CD4-positive, alpha-beta T cell (primary cell): Measurements from ENCODE around the gene FNBP1. TPM values are rescaled to one million over a fixed set of nuclear protein-coding genes. Genes with fewer than 3 reads are reported as not detected.

Source experiments
- ATAC-seq: fragments of 200-7000 bp; cut with Tn5 transposase; one replicate; pipeline ENCODE4 v1.10.0; 2022; ENCODE audit warnings: mild to moderate bottlenecking; ENCODE audit not compliant: poor library complexity
- CTCF ChIA-PET: fragments of 350-600 bp; sonication (Branson Sonifier 250); formaldehyde crosslinking; loops from one replicate; lab custom pipeline; 2021; ENCODE audit warnings: antibody characterized with exemption, inconsistent platforms; lab: Charles Lee
- POLR2A ChIA-PET: fragments of 350-600 bp; sonication (Branson Sonifier 250); formaldehyde crosslinking; loops from one replicate; lab custom pipeline; 2021; ENCODE audit warnings: antibody characterized with exemption, inconsistent platforms; lab: Charles Lee
- DNase-seq, 14 experiments: peaks; one replicate each; pipeline ENCODE4 v3.0.0-alpha.2; 2013 to 2020; ENCODE audit warnings: mixed read lengths in 2 of 14
- H3K27ac ChIP-seq, 2 donors: one replicate each; pipeline versions ENCODE4 v1.5.1 to v1.7.0; 2013; ENCODE audit warnings: low read length in 2 of 2, low read depth in 1 of 2, mild to moderate bottlenecking in 1 of 2
- H3K27me3 ChIP-seq, 2 experiments: 1 replicate in 1 of 2; 2 replicates in 1 of 2; pipeline versions ENCODE4 v1.6.1 to v1.7.0; 2013; ENCODE audit warnings: low read length in 2 of 2, control low read depth in 1 of 2, mild to moderate bottlenecking in 1 of 2, moderate library complexity in 1 of 2; ENCODE audit not compliant: insufficient read depth in 2 of 2, control insufficient read depth in 1 of 2
- H3K36me3 ChIP-seq: one replicate; pipeline ENCODE4 v1.6.1; 2013; ENCODE audit warnings: low read length, control low read depth; ENCODE audit not compliant: insufficient read depth
- H3K4me1 ChIP-seq: one replicate; pipeline ENCODE4 v1.6.1; 2013; ENCODE audit warnings: low read length, control low read depth; ENCODE audit not compliant: insufficient read depth
- H3K4me3 ChIP-seq: one replicate; pipeline ENCODE4 v1.5.1; 2013; ENCODE audit warnings: mild to moderate bottlenecking, low read length, moderate library complexity
- H3K9me3 ChIP-seq, 2 experiments: 1 replicate in 1 of 2; 2 replicates in 1 of 2; pipeline versions ENCODE4 v1.6.1 to v1.7.0; 2013; ENCODE audit warnings: low read length in 2 of 2, mild to moderate bottlenecking in 2 of 2, control low read depth in 1 of 2, moderate library complexity in 1 of 2; ENCODE audit not compliant: control insufficient read depth in 1 of 2, insufficient read depth in 1 of 2
- H3K27ac Mint-ChIP-seq: one replicate; pipeline ENCODE4 v1.8.0; 2020; ENCODE audit warnings: mixed read lengths
- H3K27me3 Mint-ChIP-seq: one replicate; pipeline ENCODE4 v1.8.0; 2021; ENCODE audit warnings: mixed read lengths
- H3K36me3 Mint-ChIP-seq: one replicate; pipeline ENCODE4 v1.8.0; 2021; ENCODE audit warnings: low read depth, mixed read lengths
- H3K4me1 Mint-ChIP-seq: one replicate; pipeline ENCODE4 v1.8.0; 2021; ENCODE audit warnings: low read depth, mixed read lengths
- H3K4me3 Mint-ChIP-seq: one replicate; pipeline ENCODE4 v1.8.0; 2020; ENCODE audit warnings: mild to moderate bottlenecking, mixed read lengths
- H3K9me3 Mint-ChIP-seq: one replicate; pipeline ENCODE4 v1.8.0; 2020; ENCODE audit warnings: mixed read lengths
- intact Hi-C, 2 experiments: fragments of 100-400 bp; cut with DNase I in 1 of 2; cut with micrococcal nuclease in 1 of 2; formaldehyde crosslinking; loops; one replicate each; pipeline versions ENCODE4 v1.15.1 to v1.9.0; 2023 to 2025; cut with DNase I, micrococcal nuclease
- total RNA-seq, 174 experiments: library from RNA in 2 of 174; stranded (reverse) in 2 of 174; gene quantifications; one replicate each; pipeline ENCODE4 v1.2.3 and lab custom pipeline; 2021 to 2026
- TF ChIP-seq, protein P1 (sequence below): fragments of 200-600 bp; IDR thresholded peaks from one replicate; pipeline ENCODE4 v1.8.0; 2022; ENCODE audit warnings: antibody characterized with exemption, mild to moderate bottlenecking

Gene FNBP1
- total RNA-seq, 2 experiments from 2014 or later = 166 to 181 TPM

DNA sequence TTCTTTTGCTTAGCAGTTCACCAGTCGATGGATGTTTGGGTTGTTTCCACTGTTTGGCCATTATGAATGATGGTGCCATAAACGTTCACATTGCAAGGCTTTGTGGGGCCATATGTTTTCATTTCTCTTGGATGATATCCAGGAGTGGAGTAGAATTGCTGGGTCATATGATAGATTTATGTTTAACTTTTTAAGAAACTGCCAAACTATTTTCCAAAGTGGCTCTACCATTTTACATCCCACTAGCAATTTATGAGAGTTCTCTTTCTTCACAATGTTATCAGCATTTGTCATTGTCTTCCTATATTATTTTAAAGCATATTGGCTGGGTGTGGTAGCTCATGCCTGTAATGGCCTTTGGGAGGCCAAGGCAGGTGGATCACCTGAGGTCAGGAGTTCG lies 15.9 kb upstream of the FNBP1 start:
- CTCF ChIA-PET = no interaction called here
- peaks cover 24% of the 10 kb centered on the region for H3K36me3 Mint-ChIP-seq

DNA sequence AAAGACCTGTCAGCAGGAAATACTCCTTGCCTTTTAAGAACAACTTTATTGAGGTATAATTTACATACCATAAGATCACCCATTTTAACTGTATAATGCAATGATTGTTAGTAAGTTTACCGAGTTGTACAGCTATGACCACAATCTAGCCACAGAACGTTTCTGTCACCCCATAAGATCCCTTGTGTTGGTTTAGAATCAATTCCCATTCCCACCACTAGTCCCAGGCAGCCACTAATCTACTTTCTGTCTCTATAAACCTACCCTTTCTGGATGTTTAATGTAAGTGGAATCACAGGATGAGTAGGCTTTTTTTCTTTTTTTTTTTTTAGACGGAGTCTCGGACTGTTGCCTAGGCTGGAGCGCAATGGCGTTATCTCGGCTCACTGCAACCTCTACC lies 15.2 kb upstream of the FNBP1 start:
- no peaks in the 10 kb centered on the region for H3K9me3 ChIP-seq
- no peaks in the 10 kb centered on the region for H3K27me3 Mint-ChIP-seq
- intact Hi-C loops = no loop called here
- H3K36me3 Mint-ChIP-seq = peaks cover 24% of the 10 kb centered on the region
- TF ChIP-seq, protein P1, sequence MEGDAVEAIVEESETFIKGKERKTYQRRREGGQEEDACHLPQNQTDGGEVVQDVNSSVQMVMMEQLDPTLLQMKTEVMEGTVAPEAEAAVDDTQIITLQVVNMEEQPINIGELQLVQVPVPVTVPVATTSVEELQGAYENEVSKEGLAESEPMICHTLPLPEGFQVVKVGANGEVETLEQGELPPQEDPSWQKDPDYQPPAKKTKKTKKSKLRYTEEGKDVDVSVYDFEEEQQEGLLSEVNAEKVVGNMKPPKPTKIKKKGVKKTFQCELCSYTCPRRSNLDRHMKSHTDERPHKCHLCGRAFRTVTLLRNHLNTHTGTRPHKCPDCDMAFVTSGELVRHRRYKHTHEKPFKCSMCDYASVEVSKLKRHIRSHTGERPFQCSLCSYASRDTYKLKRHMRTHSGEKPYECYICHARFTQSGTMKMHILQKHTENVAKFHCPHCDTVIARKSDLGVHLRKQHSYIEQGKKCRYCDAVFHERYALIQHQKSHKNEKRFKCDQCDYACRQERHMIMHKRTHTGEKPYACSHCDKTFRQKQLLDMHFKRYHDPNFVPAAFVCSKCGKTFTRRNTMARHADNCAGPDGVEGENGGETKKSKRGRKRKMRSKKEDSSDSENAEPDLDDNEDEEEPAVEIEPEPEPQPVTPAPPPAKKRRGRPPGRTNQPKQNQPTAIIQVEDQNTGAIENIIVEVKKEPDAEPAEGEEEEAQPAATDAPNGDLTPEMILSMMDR = peak; percentile 18
- no peaks in the 10 kb centered on the region for H3K9me3 Mint-ChIP-seq
- H3K27ac Mint-ChIP-seq = no peak overlapping the region
- peaks cover 38% of the 10 kb centered on the region for H3K4me1 ChIP-seq
- H3K4me1 Mint-ChIP-seq = peaks cover 26% of the 10 kb centered on the region
- POLR2A ChIA-PET = interaction anchor here (1.6 kb wide), 1 partner anchor 172 kb away, joined by 3 read pairs; no protein-coding TSS in a partner anchor
- H3K27ac ChIP-seq = no peak overlapping the region
- peak in 1 of 14 experiments; percentile 48 for DNase-seq
- peaks cover 8% of the 10 kb centered on the region for H3K36me3 ChIP-seq
- H3K4me3 ChIP-seq = no peak overlapping the region
- ATAC-seq = peak; percentile 33
- CTCF ChIA-PET = interaction anchor here (0.7 to 1.6 kb wide), 4 partner anchors 12 to 219 kb away, joined by 3 read pairs; no protein-coding TSS in a partner anchor
- H3K27me3 ChIP-seq = no peaks in the 10 kb centered on the region
- no peak overlapping the region for H3K4me3 Mint-ChIP-seq

More for the DNA sequence above, 15.9 kb upstream of the FNBP1 start:
- intact Hi-C loops = no loop called here
- no peak overlapping the region for H3K27ac ChIP-seq
- Mint-ChIP-seq H3K27me3 (no peaks in the 10 kb centered on the region), H3K4me1 (peaks cover 23% of the 10 kb centered on the region), H3K4me3 (no peak overlapping the region), H3K9me3 (no peaks in the 10 kb centered on the region), H3K27ac (no peak overlapping the region)
- TF ChIP-seq, protein P1 = no peak
- H3K27me3 ChIP-seq = no peaks in the 10 kb centered on the region
- no peaks in the 10 kb centered on the region for H3K9me3 ChIP-seq
- H3K36me3 ChIP-seq = peaks cover 8% of the 10 kb centered on the region
- DNase-seq = no peak
- POLR2A ChIA-PET = interaction anchor here (1.6 kb wide), 1 partner anchor 173 kb away, joined by 3 read pairs; no protein-coding TSS in a partner anchor
- ATAC-seq = no peak
- no peak overlapping the region for H3K4me3 ChIP-seq
- peaks cover 34% of the 10 kb centered on the region for H3K4me1 ChIP-seq

DNA sequence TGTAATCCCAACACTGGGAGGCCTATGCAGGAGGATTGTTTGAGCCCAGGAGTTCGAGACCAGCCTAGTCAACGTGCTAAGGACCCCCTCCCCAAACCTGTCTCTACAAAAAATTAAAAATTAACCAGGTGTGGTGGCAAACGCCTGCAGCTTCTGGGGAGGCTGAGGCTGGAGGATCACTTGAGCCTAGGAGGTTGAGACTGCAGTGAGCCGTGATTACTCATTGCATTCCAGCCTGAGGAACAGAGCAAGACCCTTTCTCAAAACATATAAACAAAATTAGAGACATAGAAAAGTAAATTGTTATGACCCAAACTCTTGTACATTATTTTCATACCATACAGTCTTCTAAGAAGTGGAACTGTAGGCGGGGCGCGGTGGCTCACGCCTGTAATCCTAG lies 11.8 kb upstream of the FNBP1 start:
- no peak for ATAC-seq
- Histone ChIP-seq H3K36me3 (peaks cover 8% of the 10 kb centered on the region), H3K4me3 (peak overlapping the region; percentile 92), H3K27me3 (no peaks in the 10 kb centered on the region), H3K4me1 (peaks cover 39% of the 10 kb centered on the region), H3K27ac (peak overlapping the region in 1 of 2 donors; percentile 94), H3K9me3 (no peaks in the 10 kb centered on the region)
- Mint-ChIP-seq H3K36me3 (peaks cover 15% of the 10 kb centered on the region), H3K9me3 (no peaks in the 10 kb centered on the region), H3K4me3 (peak overlapping the region; percentile 93), H3K27ac (peak overlapping the region; percentile 93), H3K27me3 (no peaks in the 10 kb centered on the region), H3K4me1 (peaks cover 24% of the 10 kb centered on the region)
- no peak for DNase-seq
- intact Hi-C loops = no loop called here
- ChIA-PET CTCF (no interaction called here), POLR2A (interaction anchor here (1.6 to 2.3 kb wide), 3 partner anchors 11 to 108 kb away, joined by 4 to 41 read pairs (median 21); partner anchors contain the start of gene FNBP1)
- TF ChIP-seq, protein P1 = no peak
